Measurements from ENCODE around the gene FXYD7.
A peak's percentile ranks its signal among the peaks of the same experiment; 100 is the strongest.

The FXYD7 gene

GRCh38 chr19:35143818-35144217 lies 763 bp downstream of the FXYD7 start:
- Histone ChIP-seq H4K8ac (ENCODE audit: low read depth, low read length) (no peak overlapping the region), H3K79me2 (ENCODE audit: control insufficient read depth, insufficient read depth, low read length, poor library complexity) (no peaks in the 10 kb centered on the region), H3K23ac (ENCODE audit: low read length) (no peak overlapping the region), H3K14ac (ENCODE audit: low read length) (no peak overlapping the region), H4K91ac (ENCODE audit: low read depth, low read length) (no peak overlapping the region), H3K9ac (ENCODE audit: low read length) (no peak overlapping the region), H4K12ac (ENCODE audit: low read depth, low read length) (no peak overlapping the region), H3K79me1 (ENCODE audit: low read length) (no peaks in the 10 kb centered on the region), H3K27ac (ENCODE audit: low read depth, low read length) (no peak overlapping the region), H3K18ac (ENCODE audit: low read length) (no peak overlapping the region), H3K27me3 (ENCODE audit: insufficient read depth, low read length) (peaks cover 26% of the 10 kb centered on the region), H3K4me3 (ENCODE audit: low read depth, low read length) (no peak overlapping the region), H3K4me2 (ENCODE audit: low read length) (no peak overlapping the region), H2BK12ac (ENCODE audit: low read length) (no peak overlapping the region), H2BK5ac (ENCODE audit: low read depth, low read length, poor library complexity) (no peak overlapping the region), H2AK5ac (ENCODE audit: low read length) (no peak overlapping the region), H3K4me1 (ENCODE audit: control insufficient read depth in 1 of 2, insufficient read depth in 2 of 2, low read length in 2 of 2) (peaks cover 0 to 8% of the 10 kb centered on the region in 2 experiments), H3K36me3 (ENCODE audit: control insufficient read depth in 1 of 2, insufficient read depth in 2 of 2, low read length in 2 of 2) (no peaks in the 10 kb centered on the region), H2BK120ac (ENCODE audit: insufficient read depth, low read length, poor library complexity) (no peak overlapping the region), H3K4ac (ENCODE audit: low read depth, low read length) (no peak overlapping the region), H2AFZ (ENCODE audit: insufficient read depth, low read length, poor library complexity) (no peak overlapping the region), H3K9me3 (ENCODE audit: insufficient read depth, low read depth, low read length) (no peaks in the 10 kb centered on the region)
- no CpG with 5 or more reads among the region's 3 CpGs for WGBS (ENCODE audit: extremely low coverage, insufficient coverage, insufficient read length)
- DNase-seq, result no peak

GRCh38 chr19:35144259-35144599 lies 1.2 kb downstream of the FXYD7 start:
- no peak overlapping the region for H4K8ac ChIP-seq (ENCODE audit: low read depth, low read length)
- no peak overlapping the region for H3K27ac ChIP-seq (ENCODE audit: low read depth, low read length)
- DNase-seq, result no peak
- no peak overlapping the region for H3K23ac ChIP-seq (ENCODE audit: low read length)
- H2BK120ac ChIP-seq (ENCODE audit: insufficient read depth, low read length, poor library complexity), result no peak overlapping the region
- H3K18ac ChIP-seq (ENCODE audit: low read length), result no peak overlapping the region
- H3K9me3 ChIP-seq (ENCODE audit: insufficient read depth, low read depth, low read length), result no peaks in the 10 kb centered on the region
- H3K9ac ChIP-seq (ENCODE audit: low read length), result no peak overlapping the region
- no peak overlapping the region for H2AK5ac ChIP-seq (ENCODE audit: low read length)
- no peaks in the 10 kb centered on the region for H3K79me2 ChIP-seq (ENCODE audit: control insufficient read depth, insufficient read depth, low read length, poor library complexity)
- no peak overlapping the region for H2BK12ac ChIP-seq (ENCODE audit: low read length)
- H3K14ac ChIP-seq (ENCODE audit: low read length), result no peak overlapping the region
- H3K4me3 ChIP-seq (ENCODE audit: low read depth, low read length), result no peak overlapping the region
- no peak overlapping the region for H2AFZ ChIP-seq (ENCODE audit: insufficient read depth, low read length, poor library complexity)
- H4K12ac ChIP-seq (ENCODE audit: low read depth, low read length), result no peak overlapping the region
- H3K36me3 ChIP-seq (ENCODE audit: control insufficient read depth in 1 of 2, insufficient read depth in 2 of 2, low read length in 2 of 2), result no peaks in the 10 kb centered on the region
- H3K4ac ChIP-seq (ENCODE audit: low read depth, low read length), result no peak overlapping the region
- no peaks in the 10 kb centered on the region for H3K79me1 ChIP-seq (ENCODE audit: low read length)
- no peak overlapping the region for H4K91ac ChIP-seq (ENCODE audit: low read depth, low read length)
- WGBS (ENCODE audit: extremely low coverage, insufficient coverage, insufficient read length), result no CpG with 5 or more reads among the region's 6 CpGs
- peaks cover 0 to 8% of the 10 kb centered on the region in 2 experiments for H3K4me1 ChIP-seq (ENCODE audit: control insufficient read depth in 1 of 2, insufficient read depth in 2 of 2, low read length in 2 of 2)
- H2BK5ac ChIP-seq (ENCODE audit: low read depth, low read length, poor library complexity), result no peak overlapping the region
- peaks cover 26% of the 10 kb centered on the region for H3K27me3 ChIP-seq (ENCODE audit: insufficient read depth, low read length)
- no peak overlapping the region for H3K4me2 ChIP-seq (ENCODE audit: low read length)

GRCh38 chr19:35144600-35145436 lies 1.8 kb downstream of the FXYD7 start:
- Histone ChIP-seq H2BK120ac (ENCODE audit: insufficient read depth, low read length, poor library complexity) (no peak overlapping the region), H2AFZ (ENCODE audit: insufficient read depth, low read length, poor library complexity) (no peak overlapping the region), H4K12ac (ENCODE audit: low read depth, low read length) (no peak overlapping the region), H3K18ac (ENCODE audit: low read length) (no peak overlapping the region), H3K23ac (ENCODE audit: low read length) (no peak overlapping the region), H3K4me2 (ENCODE audit: low read length) (no peak overlapping the region), H2BK12ac (ENCODE audit: low read length) (no peak overlapping the region), H3K9ac (ENCODE audit: low read length) (no peak overlapping the region), H3K9me3 (ENCODE audit: insufficient read depth, low read depth, low read length) (no peaks in the 10 kb centered on the region), H3K27me3 (ENCODE audit: insufficient read depth, low read length) (peaks cover 26% of the 10 kb centered on the region), H3K27ac (ENCODE audit: low read depth, low read length) (no peak overlapping the region), H3K4ac (ENCODE audit: low read depth, low read length) (no peak overlapping the region), H4K8ac (ENCODE audit: low read depth, low read length) (no peak overlapping the region), H3K4me1 (ENCODE audit: control insufficient read depth in 1 of 2, insufficient read depth in 2 of 2, low read length in 2 of 2) (peaks cover 0 to 8% of the 10 kb centered on the region in 2 experiments), H3K79me2 (ENCODE audit: control insufficient read depth, insufficient read depth, low read length, poor library complexity) (no peaks in the 10 kb centered on the region), H3K4me3 (ENCODE audit: low read depth, low read length) (no peak overlapping the region), H3K79me1 (ENCODE audit: low read length) (no peaks in the 10 kb centered on the region), H4K91ac (ENCODE audit: low read depth, low read length) (no peak overlapping the region), H3K14ac (ENCODE audit: low read length) (no peak overlapping the region), H2AK5ac (ENCODE audit: low read length) (no peak overlapping the region), H2BK5ac (ENCODE audit: low read depth, low read length, poor library complexity) (no peak overlapping the region), H3K36me3 (ENCODE audit: control insufficient read depth in 1 of 2, insufficient read depth in 2 of 2, low read length in 2 of 2) (no peaks in the 10 kb centered on the region)
- no CpG with 5 or more reads among the region's 15 CpGs for WGBS (ENCODE audit: extremely low coverage, insufficient coverage, insufficient read length)
- DNase-seq, result peak; percentile 70 to 87

GRCh38 chr19:35146746-35147459 lies 3.8 kb downstream of the FXYD7 start:
- no peak overlapping the region for H3K4me3 ChIP-seq (ENCODE audit: low read depth, low read length)
- no peak overlapping the region for H2BK12ac ChIP-seq (ENCODE audit: low read length)
- no peak overlapping the region for H3K4ac ChIP-seq (ENCODE audit: low read depth, low read length)
- H4K12ac ChIP-seq (ENCODE audit: low read depth, low read length), result no peak overlapping the region
- H3K79me1 ChIP-seq (ENCODE audit: low read length), result no peaks in the 10 kb centered on the region
- H2BK5ac ChIP-seq (ENCODE audit: low read depth, low read length, poor library complexity), result no peak overlapping the region
- H3K23ac ChIP-seq (ENCODE audit: low read length), result no peak overlapping the region
- no peak for DNase-seq
- no peak overlapping the region for H4K8ac ChIP-seq (ENCODE audit: low read depth, low read length)
- H2AFZ ChIP-seq (ENCODE audit: insufficient read depth, low read length, poor library complexity), result no peak overlapping the region
- peaks cover 21% of the 10 kb centered on the region for H3K27me3 ChIP-seq (ENCODE audit: insufficient read depth, low read length)
- peaks cover 0 to 6% of the 10 kb centered on the region in 2 experiments for H3K4me1 ChIP-seq (ENCODE audit: control insufficient read depth in 1 of 2, insufficient read depth in 2 of 2, low read length in 2 of 2)
- H3K14ac ChIP-seq (ENCODE audit: low read length), result no peak overlapping the region
- no peak overlapping the region for H4K91ac ChIP-seq (ENCODE audit: low read depth, low read length)
- H2BK120ac ChIP-seq (ENCODE audit: insufficient read depth, low read length, poor library complexity), result no peak overlapping the region
- no peak overlapping the region for H2AK5ac ChIP-seq (ENCODE audit: low read length)
- H3K4me2 ChIP-seq (ENCODE audit: low read length), result no peak overlapping the region
- H3K9ac ChIP-seq (ENCODE audit: low read length), result no peak overlapping the region
- no peak overlapping the region for H3K27ac ChIP-seq (ENCODE audit: low read depth, low read length)
- H3K79me2 ChIP-seq (ENCODE audit: control insufficient read depth, insufficient read depth, low read length, poor library complexity), result no peaks in the 10 kb centered on the region
- H3K18ac ChIP-seq (ENCODE audit: low read length), result no peak overlapping the region
- no CpG with 5 or more reads among the region's 7 CpGs for WGBS (ENCODE audit: extremely low coverage, insufficient coverage, insufficient read length)
- no peaks in the 10 kb centered on the region for H3K36me3 ChIP-seq (ENCODE audit: control insufficient read depth in 1 of 2, insufficient read depth in 2 of 2, low read length in 2 of 2)
- H3K9me3 ChIP-seq (ENCODE audit: insufficient read depth, low read depth, low read length), result peaks cover 2% of the 10 kb centered on the region

Measured in trophoblast cell (in vitro differentiated cells and primary cell).